OCI-LY7 (cell line): ENCODE results near the gene NRCAM. TPM values are rescaled to one million over a fixed set of nuclear protein-coding genes. Genes with fewer than 3 reads are reported as not detected.

Source experiments
- BruUV-seq: library from RNA; stranded (reverse); fragments of 400-500 nt; replicated peaks from 2 replicates; lab custom pipeline; 2021; lab: Mats Ljungman, UMichigan
- CTCF ChIA-PET: fragments of 300-600 bp; sonication (Branson Sonifier 250); formaldehyde crosslinking; loops from one replicate; lab custom pipeline; 2022; ENCODE audit warnings: antibody characterized with exemption; ENCODE audit not compliant: unreplicated experiment; lab: Charles Lee
- POLR2A ChIA-PET: fragments of 300-600 bp; sonication (Branson Sonifier 250); formaldehyde crosslinking; loops from one replicate; lab custom pipeline; 2022; ENCODE audit warnings: antibody characterized with exemption; lab: Charles Lee
- DNase-seq: peaks from one replicate; pipeline ENCODE4 v3.0.0-alpha.2; 2015; ENCODE audit warnings: low spot score
- H2AFZ ChIP-seq: fragments of 200-600 bp; sonication (generic), shearing (Covaris generic); 2 replicates; pipeline ENCODE4 v1.6.1; 2014; ENCODE audit warnings: mild to moderate bottlenecking, antibody characterized with exemption, low read length, moderate library complexity
- H3K27ac ChIP-seq: fragments of 200-600 bp; sonication (generic); 2 replicates; pipeline ENCODE4 v1.5.1; 2014; ENCODE audit warnings: mixed run types, low read depth, mild to moderate bottlenecking, moderate library complexity, low read length, inconsistent platforms; ENCODE audit not compliant: poor library complexity, severe bottlenecking
- H3K36me3 ChIP-seq: fragments of 200-600 bp; sonication (generic); 2 replicates; pipeline ENCODE4 v1.6.1; 2014; ENCODE audit warnings: mild to moderate bottlenecking, antibody characterized with exemption, low read length, moderate library complexity, mixed read lengths; ENCODE audit not compliant: insufficient read depth
- H3K4me1 ChIP-seq: fragments of 200-600 bp; sonication (generic); 2 replicates; pipeline ENCODE4 v1.5.1; 2014; ENCODE audit warnings: mild to moderate bottlenecking, low read length; ENCODE audit not compliant: insufficient read depth, poor library complexity, severe bottlenecking
- H3K4me2 ChIP-seq: fragments of 200-600 bp; sonication (generic); 2 replicates; pipeline ENCODE4 v1.6.1; 2014; ENCODE audit warnings: mild to moderate bottlenecking, low read length
- H3K4me3 ChIP-seq: fragments of 200-600 bp; sonication (generic); 2 replicates; pipeline ENCODE4 v1.5.1; 2014; ENCODE audit warnings: mild to moderate bottlenecking, low read depth, low read length; ENCODE audit not compliant: poor library complexity, severe bottlenecking
- H3K79me2 ChIP-seq: fragments of 200-600 bp; sonication (generic); 2 replicates; pipeline ENCODE4 v1.6.1; 2016; ENCODE audit warnings: low read depth, mild to moderate bottlenecking, low read length, moderate library complexity, mixed read lengths; ENCODE audit not compliant: insufficient read depth
- H3K9me2 ChIP-seq: fragments of 200-600 bp; sonication (generic); 2 replicates; pipeline ENCODE4 v1.6.1; 2016; ENCODE audit warnings: mild to moderate bottlenecking, low read length, mixed read lengths; ENCODE audit not compliant: insufficient read depth
- H3K9me3 ChIP-seq: fragments of 200-600 bp; sonication (generic); 2 replicates; pipeline ENCODE4 v1.6.1; 2014; ENCODE audit warnings: mild to moderate bottlenecking, mixed run types, low read length, mixed read lengths
- H4K20me1 ChIP-seq: fragments of 200-600 bp; sonication (generic); 2 replicates; pipeline ENCODE4 v1.6.1; 2014; ENCODE audit warnings: mild to moderate bottlenecking, antibody characterized with exemption, low read length, moderate library complexity, mixed read lengths; ENCODE audit not compliant: insufficient read depth
- CTCF ChIP-seq: fragments of 200-600 bp; sonication (generic); conservative IDR thresholded peaks from 2 replicates; pipeline ENCODE4 v1.5.1; 2014; ENCODE audit warnings: mild to moderate bottlenecking, antibody characterized with exemption, low read length, moderate library complexity, mixed read lengths
- EZH2phosphoT487 ChIP-seq: fragments of 200-600 bp; sonication (generic); IDR thresholded peaks from 2 replicates; pipeline ENCODE4 v1.6.1; 2018; ENCODE audit warnings: low read depth, borderline replicate concordance, mild to moderate bottlenecking, mixed run types, antibody characterized with exemption, low read length, moderate library complexity, mixed read lengths
- intact Hi-C: fragments of 100-400 bp; cut with micrococcal nuclease; formaldehyde crosslinking; loops from one replicate; pipeline ENCODE4 v1.10.0; 2022; ENCODE audit not compliant: unreplicated experiment
- total RNA-seq, 2 experiments: library from RNA; depleted of rRNA in 1 of 2; stranded (reverse); fragments of >200 nt in 1 of 2; shearing (Covaris generic) in 1 of 2; gene quantifications; 2 replicates each; pipeline ENCODE4 v1.2.3, GENCODE V29; 2014 to 2022

Gene NRCAM
- total RNA-seq, 2 experiments from 2014 or later: not detected

GRCh38 chr7:108164946-108165345 is 291.3 kb downstream of the NRCAM start:
- TF ChIP-seq EZH2phosphoT487: no peak
- no peak for TF ChIP-seq CTCF
- Histone ChIP-seq H3K79me2 (no peaks in the 10 kb centered on the region), H3K4me2 (no peak overlapping the region), H3K4me3 (no peak overlapping the region), H3K27ac (no peak overlapping the region), H2AFZ (no peak overlapping the region), H3K36me3 (no peaks in the 10 kb centered on the region), H3K9me2 (no peaks in the 10 kb centered on the region), H3K4me1 (no peaks in the 10 kb centered on the region), H3K9me3 (no peaks in the 10 kb centered on the region), H4K20me1 (no peaks in the 10 kb centered on the region)
- no TSS peak for BruUV-seq
- ChIA-PET POLR2A (interaction anchor here (0.6 kb wide), 1 partner anchor 627 kb away, joined by 3 read pairs; no protein-coding TSS in a partner anchor), CTCF (no interaction called here)
- intact Hi-C loops: no loop called here
- DNase-seq: no peak

DNA sequence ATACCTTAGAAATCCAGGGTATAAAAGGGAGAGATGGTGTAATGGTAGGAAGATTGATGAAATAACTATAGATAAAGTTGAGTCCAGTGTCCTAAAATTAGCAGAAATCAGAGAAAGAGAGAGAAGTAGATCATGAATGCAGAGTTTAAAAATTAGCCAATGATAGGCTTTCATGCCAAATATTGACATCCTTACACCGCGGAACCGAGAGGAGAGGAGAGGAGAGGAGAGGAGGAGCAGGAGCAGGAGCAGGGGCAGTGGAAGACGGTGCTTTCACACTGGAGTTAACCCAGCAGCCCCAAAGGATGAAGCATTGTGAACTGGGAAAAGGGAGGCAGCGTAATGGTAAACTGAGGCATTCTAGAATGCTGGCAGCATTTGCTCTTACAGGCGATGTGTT is 291.9 kb downstream of the NRCAM start:
- intact Hi-C loops: no loop called here
- no TSS peak for BruUV-seq
- TF ChIP-seq EZH2phosphoT487 (no peak), CTCF (no peak)
- no peak overlapping the region for H2AFZ ChIP-seq
- H3K4me1 ChIP-seq: no peaks in the 10 kb centered on the region
- H3K27ac ChIP-seq: no peak overlapping the region
- no peak for DNase-seq
- H3K79me2 ChIP-seq: no peaks in the 10 kb centered on the region
- no peaks in the 10 kb centered on the region for H3K36me3 ChIP-seq
- H4K20me1 ChIP-seq: no peaks in the 10 kb centered on the region
- ChIA-PET POLR2A (no interaction called here), CTCF (no interaction called here)
- no peaks in the 10 kb centered on the region for H3K9me2 ChIP-seq
- no peak overlapping the region for H3K4me3 ChIP-seq
- no peaks in the 10 kb centered on the region for H3K9me3 ChIP-seq
- H3K4me2 ChIP-seq: no peak overlapping the region

DNA sequence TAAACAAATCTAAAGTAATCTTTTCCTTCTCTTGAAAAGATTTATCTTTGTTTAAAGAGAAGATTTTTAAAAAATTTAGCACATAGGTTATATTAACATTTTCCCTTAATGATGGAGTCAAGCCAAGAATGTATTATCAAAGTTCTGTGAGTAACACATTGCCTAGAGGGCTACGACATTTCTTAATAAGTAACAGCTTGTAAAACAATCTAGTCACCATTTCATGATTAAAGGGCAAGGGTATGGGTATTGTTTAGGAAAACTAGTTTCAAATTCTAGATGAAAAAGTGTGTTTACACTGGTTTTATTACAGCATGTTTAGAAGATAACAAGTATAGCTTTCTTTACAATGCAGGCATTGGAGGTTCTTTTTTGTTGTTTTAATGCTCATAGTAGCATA is 297.5 kb downstream of the NRCAM start:
- Histone ChIP-seq H3K9me2 (no peaks in the 10 kb centered on the region), H3K4me1 (no peaks in the 10 kb centered on the region), H3K79me2 (no peaks in the 10 kb centered on the region), H3K4me3 (no peak overlapping the region), H4K20me1 (no peaks in the 10 kb centered on the region), H3K9me3 (no peaks in the 10 kb centered on the region), H3K36me3 (no peaks in the 10 kb centered on the region), H2AFZ (no peak overlapping the region), H3K27ac (no peak overlapping the region), H3K4me2 (no peak overlapping the region)
- ChIA-PET POLR2A (no interaction called here), CTCF (no interaction called here)
- intact Hi-C loops: no loop called here
- DNase-seq: no peak
- TF ChIP-seq CTCF (no peak), EZH2phosphoT487 (no peak)
- BruUV-seq: no TSS peak
